Activated CD4-positive, CD25-positive, alpha-beta regulatory T cell treated with anti-CD3 and anti-CD28 coated beads, Interleukin-2, amount 50 U/mL, for 16 hours (primary cell): ENCODE data around the gene CCDC178.

Experiments
- DNase-seq: peaks from one replicate; pipeline ENCODE4 v3.0.0-alpha.2; 2020; ENCODE audit warnings: low read depth, low spot score

CCDC178 gene

GRCh38 chr18:32918692-32919250 lies 521.8 kb downstream of the CCDC178 start:
- no peak for DNase-seq

DNA sequence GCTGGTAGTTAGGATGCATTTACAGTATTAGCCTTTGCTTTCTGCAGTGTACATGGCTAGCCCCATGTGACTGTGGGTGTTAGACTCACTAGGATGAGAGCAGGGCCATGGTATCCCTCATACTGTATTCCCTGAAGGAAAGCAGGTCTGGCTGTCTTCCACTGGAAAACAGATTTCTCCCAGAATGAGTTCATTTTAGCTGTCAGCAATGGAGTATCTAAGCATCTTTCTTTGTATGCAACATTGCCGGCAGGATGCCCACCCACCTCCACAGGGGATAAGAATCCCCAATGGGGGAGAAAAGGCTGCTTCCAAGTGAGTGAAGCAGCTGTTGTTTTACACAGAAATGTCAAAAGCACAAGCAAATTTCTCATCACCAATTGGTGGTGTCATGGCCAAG lies 525.0 kb downstream of the CCDC178 start:
- no peak for DNase-seq

DNA sequence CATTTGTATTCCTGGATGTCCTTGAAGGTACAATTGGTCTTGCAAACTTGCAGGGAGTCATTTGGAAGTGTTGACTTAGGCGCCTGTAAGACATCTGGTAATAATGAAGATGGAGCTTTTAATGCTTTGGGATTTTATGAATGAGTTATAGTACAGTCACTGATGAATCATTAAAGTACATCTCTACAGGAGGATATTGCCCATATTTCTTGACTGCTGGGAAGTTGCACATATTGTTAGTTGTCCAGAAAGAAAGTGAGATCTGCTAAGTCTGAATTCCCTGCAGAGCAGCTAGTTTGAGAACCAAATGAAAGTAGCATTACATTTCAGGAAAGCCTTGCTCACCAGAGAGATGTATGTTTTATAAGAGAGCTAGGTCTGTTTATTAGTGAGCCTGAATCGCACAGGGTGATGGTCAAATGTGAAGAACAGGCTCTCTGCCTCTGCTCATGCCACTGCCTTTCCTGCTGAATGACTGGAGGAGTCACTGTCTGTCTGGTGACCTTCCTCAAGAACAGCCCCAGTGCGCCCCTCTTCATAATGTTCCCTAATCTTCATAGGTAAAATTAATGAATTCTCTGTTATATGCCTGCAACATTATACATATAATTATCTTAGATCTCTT lies 528.7 kb downstream of the CCDC178 start:
- no peak for DNase-seq

DNA sequence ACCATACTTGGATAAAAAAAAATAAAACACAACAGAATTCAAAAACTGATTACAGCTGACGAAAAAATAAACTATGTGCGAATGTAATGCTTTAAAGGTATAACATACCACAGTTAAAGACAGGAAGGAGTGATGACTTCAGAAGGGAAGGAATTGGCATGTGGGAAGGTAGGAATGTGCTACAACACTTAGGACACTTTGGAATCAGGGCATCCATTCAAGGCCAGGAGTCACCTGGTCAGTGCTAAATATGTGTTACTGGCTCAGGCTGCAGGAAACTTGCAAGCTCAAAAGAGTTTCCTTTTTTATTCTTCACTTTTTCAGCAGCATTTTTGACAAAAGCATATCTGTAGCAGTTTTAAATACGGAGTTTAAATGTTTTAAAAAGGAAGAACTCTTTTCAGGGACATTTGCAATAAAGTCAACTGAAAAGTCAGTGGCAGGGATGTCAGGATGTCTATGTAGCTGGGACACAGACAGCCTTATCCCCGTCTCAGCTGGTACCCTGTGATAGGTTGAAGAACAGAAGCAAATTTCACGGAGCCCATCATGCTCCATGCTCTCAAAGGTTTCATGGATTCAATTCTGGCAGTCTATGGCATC lies 529.7 kb downstream of the CCDC178 start:
- no peak for DNase-seq

DNA sequence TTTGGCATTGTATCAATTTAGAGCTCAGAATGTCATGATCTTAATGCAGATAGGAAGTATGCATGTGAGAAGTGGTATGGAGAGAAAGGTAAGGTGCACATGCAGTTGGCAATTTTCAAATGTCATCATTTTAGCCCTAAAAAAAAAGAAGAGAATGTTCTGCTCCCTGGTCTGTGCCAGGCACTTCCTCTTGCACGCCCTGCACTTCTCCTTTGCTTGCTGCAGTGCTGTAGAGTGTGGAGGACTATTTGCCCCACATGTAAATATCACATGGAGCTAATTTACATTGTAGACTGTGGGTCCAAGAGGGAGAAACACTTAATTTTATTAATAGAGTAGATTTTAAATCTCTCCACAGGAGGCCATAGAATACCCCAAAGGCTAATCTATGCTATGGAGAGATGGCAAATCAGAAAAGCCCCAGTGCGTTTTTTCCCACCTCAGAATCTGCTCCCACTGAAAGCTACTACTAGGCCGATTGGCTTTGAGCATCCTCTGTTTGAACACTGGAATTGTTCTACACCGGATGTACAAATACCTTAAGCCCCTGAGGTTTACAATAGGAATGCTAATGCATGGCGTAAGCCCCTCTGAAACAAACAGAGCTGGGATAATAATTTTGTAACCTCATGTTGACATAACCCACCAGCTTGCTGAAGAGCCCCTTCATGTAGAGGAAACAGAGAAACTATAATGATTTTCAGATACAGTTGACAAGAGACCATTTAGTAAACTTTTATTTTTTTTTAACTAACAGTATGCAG lies 530.5 kb downstream of the CCDC178 start:
- DNase-seq = no peak

DNA sequence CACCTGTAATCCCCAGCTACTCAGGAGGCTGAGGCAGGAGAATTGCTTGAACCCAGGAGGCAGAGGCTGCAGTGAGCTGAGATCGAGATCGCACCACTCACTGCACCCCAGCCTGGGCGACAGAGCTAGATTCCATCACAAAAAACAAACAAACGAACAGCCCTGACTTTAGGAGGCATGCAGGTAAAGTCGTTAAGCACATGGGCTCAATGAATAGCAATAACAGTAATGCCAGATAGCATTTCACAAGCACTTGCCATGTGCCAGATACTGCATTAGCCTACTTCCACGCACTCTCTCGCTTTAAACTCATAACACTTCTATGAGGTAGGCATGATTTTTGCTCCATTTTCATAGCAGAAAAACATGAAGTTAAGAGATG lies 532.1 kb downstream of the CCDC178 start:
- DNase-seq = no peak

DNA sequence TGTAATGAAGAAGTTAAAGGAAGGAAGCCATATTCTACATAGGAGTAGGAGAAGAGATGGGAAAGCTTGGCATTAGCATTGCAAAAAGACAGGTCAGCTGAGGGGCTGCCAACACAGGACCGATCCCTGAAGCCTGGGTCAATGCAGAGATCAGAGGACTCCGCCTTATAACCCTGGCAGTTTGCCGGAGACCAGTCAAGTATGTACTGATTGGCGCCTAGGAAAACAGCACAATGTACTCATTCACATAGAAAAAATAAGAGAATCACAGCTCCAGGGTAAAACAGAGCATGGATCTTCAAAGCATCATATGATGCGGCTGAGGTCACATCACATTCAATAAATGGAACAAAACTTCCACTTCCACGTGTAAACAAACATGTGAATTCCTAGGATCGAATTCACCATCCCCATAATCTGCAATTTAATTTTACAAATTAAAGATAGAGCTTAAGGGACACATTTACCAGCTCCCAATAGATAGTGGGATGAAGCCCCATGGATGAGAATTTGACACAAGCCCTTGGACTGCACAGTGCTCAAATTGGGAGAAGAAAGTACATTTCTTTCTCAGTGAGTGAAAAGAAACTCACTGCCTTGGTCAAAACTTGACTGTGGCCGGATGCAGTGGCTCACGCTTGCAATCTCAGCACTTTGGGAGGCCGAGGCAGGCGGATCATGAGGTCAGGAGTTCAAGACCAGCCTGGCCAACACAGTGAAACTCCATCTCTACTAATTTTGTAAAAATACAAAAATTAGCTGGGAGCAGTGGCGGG lies 532.7 kb downstream of the CCDC178 start:
- DNase-seq = no peak

- DNase-seq = no peak
Observed at GRCh38 chr18:32907311-32907585, 533.3 kb downstream of the CCDC178 start.

GRCh38 chr18:32906506-32907310 lies 533.8 kb downstream of the CCDC178 start:
- no peak for DNase-seq

- no peak for DNase-seq
Observed at GRCh38 chr18:32905651-32906050, 534.9 kb downstream of the CCDC178 start.

GRCh38 chr18:32902568-32903330 lies 537.8 kb downstream of the CCDC178 start:
- no peak for DNase-seq

DNA sequence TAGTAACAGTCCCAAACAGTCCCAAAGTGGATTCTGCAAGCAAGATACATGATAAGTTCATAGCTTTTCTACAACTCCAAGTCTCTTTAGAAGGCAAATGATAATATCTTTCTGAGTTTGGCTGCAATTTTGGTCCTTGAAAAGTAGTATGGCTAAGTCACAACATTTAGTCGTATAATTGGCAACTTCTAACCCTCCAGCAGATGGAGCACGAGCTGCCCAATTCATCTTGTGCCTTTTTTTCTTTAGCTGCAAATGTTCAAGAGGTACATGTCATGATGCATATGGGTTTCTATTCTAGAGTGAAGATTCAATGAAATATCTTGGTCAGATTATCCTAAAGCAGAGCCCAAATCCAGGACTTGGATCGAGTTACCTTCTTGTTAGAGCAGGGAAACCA lies 540.7 kb downstream of the CCDC178 start:
- no peak for DNase-seq

DNA sequence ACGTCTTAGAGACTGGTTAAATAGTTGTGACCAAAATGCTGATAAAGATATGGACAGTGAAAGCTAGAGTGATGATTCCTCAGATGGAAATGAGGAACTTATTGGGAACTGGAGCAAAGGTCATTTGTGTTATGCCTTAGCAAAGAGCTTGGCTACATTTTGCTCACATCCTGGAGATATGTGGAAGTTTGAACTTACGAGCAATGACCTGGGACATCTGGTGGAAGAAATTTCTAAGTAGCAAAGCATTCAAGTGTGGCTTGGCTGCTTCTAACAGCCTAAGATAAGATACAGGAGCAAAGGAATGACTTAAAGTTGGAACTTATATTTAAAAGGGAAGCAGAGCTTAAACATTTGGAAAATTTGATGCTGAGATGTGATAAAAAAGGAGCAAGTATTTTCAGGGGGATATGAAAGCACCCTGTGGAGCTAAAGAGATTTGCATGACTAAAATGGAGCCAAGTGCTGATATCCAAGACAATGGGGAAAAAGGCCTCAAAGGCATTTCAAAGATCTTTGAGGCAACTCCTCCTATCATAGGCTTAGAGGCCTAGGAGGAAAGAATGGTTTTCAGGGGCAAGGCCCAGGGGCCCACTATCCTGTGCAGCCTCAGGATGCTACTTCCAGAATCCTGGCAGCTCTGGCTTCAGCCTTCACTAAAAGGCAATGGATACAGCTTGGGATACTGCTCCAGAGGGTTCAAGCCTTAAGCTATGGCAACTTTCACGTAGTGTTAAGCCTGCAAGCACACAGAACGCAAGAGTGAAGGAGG lies 543.6 kb downstream of the CCDC178 start:
- no peak for DNase-seq

DNA sequence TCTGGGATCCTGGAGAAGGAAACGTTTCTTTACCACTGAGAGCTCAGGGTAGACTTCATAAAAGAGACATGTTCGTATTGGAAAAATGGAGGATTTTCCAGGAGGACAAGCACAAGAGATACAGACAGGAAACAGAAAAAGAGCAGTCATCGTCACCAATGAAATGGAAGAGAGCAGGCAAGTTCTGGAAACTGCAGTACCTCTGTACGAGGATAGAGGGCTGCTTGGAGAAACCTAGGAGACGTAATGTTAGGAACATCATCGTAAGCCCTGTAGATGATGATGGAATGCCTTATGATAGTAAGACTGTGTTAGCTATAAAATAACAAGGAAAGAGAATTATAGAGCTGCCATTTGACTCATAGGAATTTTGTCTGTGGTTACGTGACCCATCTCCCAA lies 546.6 kb downstream of the CCDC178 start:
- DNase-seq = no peak

- no peak for DNase-seq
Observed at GRCh38 chr18:32891797-32892196, 548.7 kb downstream of the CCDC178 start.

DNA sequence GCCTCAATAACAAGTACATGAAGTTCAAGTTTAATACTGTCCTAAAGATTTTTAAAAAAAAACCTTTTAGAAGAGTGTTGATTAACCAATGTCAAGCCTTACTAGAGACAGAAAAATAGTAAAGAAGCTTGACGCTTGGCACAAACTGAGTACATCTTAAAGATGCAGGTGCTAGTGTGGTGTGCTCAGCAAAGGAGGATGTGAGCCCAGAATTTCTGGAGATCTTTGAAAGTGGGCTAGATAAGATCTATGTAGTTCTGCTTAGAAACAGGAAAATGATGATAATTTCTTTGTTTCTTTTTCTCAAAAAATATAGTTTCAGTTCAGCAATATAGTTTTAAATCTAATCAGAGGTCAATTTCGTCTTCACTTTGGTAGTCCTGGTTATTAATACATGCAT lies 549.4 kb downstream of the CCDC178 start:
- no peak for DNase-seq

DNA sequence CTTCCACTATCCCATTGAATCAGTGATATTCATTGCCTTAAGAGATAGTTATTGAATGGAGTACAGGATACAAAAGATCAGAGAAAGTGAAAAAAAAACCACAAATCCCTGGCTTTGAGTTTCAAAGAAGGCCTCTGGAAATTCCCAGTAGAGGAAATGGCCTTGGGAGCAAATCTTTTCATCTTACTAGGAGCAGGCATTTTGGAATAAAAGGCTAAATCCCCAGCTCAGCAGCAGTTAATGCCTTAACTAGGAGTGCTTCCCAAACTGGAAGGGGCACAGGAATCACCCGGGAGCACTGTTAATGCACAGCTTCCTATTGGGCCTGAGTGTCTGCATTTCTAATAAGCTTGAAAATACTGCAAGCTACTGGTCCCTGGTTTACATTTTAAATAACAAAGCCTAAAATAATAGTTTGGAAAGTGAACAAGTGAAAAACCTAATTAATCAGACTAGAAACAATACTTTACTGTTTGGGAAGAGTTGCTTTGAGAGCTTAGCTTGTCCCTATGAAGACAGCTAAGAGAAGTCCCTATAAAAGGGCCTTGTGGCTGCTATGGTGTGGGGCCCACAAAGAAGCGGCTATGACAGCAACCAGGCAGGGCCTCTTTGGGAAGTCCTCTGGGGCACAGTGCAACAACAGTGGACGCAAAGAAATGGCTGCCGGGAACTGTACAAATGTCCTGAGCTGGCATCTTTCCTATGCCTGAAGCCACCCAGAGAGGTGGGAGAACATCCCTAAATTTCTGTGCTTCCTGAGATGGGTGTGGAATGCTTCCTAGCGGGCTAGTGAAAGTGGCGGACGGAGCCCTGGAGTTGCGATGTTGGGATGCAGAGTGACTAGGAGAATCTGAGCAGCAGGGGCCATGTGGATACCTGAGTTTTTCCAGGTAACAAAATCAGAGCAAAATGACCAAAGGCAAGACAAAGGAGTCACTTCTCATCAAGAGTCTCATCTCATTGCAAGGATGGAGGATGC lies 550.6 kb downstream of the CCDC178 start:
- no peak for DNase-seq

DNA sequence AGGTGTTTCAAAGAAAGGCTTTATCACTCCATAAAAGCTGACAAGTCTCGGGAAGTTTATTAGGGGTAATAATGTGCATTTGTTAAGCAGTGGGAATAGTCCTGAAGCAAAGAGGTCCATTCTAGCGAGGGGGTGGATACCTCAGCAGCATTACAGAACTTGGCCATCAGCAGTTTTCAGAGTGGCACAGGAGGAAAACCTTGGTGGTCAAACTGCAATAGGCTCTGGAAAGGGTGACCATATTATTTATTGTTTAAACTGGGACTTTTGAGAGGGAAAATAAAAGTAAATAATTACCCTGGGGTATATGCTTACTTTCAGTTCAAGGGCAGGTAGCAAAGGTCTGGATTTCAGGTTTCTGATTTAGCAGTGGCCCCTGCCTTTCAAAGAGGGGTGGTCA lies 552.2 kb downstream of the CCDC178 start:
- no peak for DNase-seq
